A673 (cell line): ENCODE data around the gene APEH. TPM values are rescaled to one million over a fixed set of nuclear protein-coding genes. Genes with fewer than 3 reads are reported as not detected.
A peak's percentile ranks its signal among the peaks of the same experiment; 100 is the strongest.

Experiments
- BruUV-seq: library from RNA; stranded (reverse); fragments of 400-500 nt; replicated peaks from 2 replicates; lab custom pipeline; 2021; lab: Mats Ljungman, UMichigan
- CTCF ChIA-PET: fragments of 300-600 bp; sonication (Branson Sonifier 250); formaldehyde crosslinking; loops from one replicate; lab custom pipeline; 2022; ENCODE audit warnings: antibody characterized with exemption; lab: Charles Lee
- POLR2A ChIA-PET: fragments of 300-600 bp; sonication (Branson Sonifier 250); formaldehyde crosslinking; loops from one replicate; lab custom pipeline; 2022; ENCODE audit warnings: antibody characterized with exemption; ENCODE audit not compliant: low non-redundant PET; lab: Charles Lee
- DNase-seq: peaks from one replicate; pipeline ENCODE4 v3.0.0-alpha.2; 2015; ENCODE audit warnings: low spot score
- H3K27ac ChIP-seq: fragments of 200-600 bp; sonication (generic); 2 replicates; pipeline ENCODE4 v1.5.1; 2016; ENCODE audit warnings: mixed run types, low read depth, mild to moderate bottlenecking, mixed read lengths, antibody characterized with exemption, low read length; ENCODE audit not compliant: poor library complexity, severe bottlenecking
- H3K27me3 ChIP-seq: fragments of 200-600 bp; sonication (generic); replicated peaks from 2 replicates; pipeline ENCODE4 v1.6.1; 2017; ENCODE audit warnings: mixed run types, low read depth, mild to moderate bottlenecking, mixed read lengths, antibody characterized with exemption, low read length; ENCODE audit not compliant: insufficient read depth, poor library complexity
- H3K36me3 ChIP-seq: fragments of 200-600 bp; sonication (generic); 2 replicates; pipeline ENCODE4 v1.6.1; 2016; ENCODE audit warnings: mixed run types, mild to moderate bottlenecking, mixed read lengths, antibody characterized with exemption, low read length; ENCODE audit not compliant: insufficient read depth, poor library complexity, severe bottlenecking
- H3K4me1 ChIP-seq: fragments of 200-600 bp; sonication (generic); 2 replicates; pipeline ENCODE4 v1.6.1; 2017; ENCODE audit warnings: mixed run types, mild to moderate bottlenecking, mixed read lengths, antibody characterized with exemption, low read length; ENCODE audit not compliant: insufficient read depth, poor library complexity, severe bottlenecking
- H3K4me3 ChIP-seq: fragments of 200-600 bp; sonication (generic); 2 replicates; pipeline ENCODE4 v1.5.1; 2016; ENCODE audit warnings: low read depth, mixed run types, mild to moderate bottlenecking, mixed read lengths, low read length; ENCODE audit not compliant: poor library complexity, severe bottlenecking
- H3K9me3 ChIP-seq: fragments of 200-600 bp; sonication (generic); 2 replicates; pipeline ENCODE4 v1.6.1; 2016; ENCODE audit warnings: mixed run types, low read depth, mild to moderate bottlenecking, mixed read lengths, antibody characterized with exemption, low read length; ENCODE audit not compliant: poor library complexity, severe bottlenecking
- EZH2 ChIP-seq: fragments of 200-600 bp; sonication (generic); IDR thresholded peaks from 2 replicates; pipeline ENCODE4 v1.6.1; 2017; ENCODE audit warnings: borderline replicate concordance, low read depth, mild to moderate bottlenecking, mixed read lengths, antibody characterized with exemption, low read length; ENCODE audit not compliant: poor library complexity, severe bottlenecking
- intact Hi-C: fragments of 100-400 bp; cut with micrococcal nuclease; formaldehyde crosslinking; loops from one replicate; pipeline ENCODE4 v1.10.0; 2022; ENCODE audit not compliant: unreplicated experiment
- total RNA-seq: library from RNA; stranded (reverse); gene quantifications from 2 replicates; pipeline ENCODE4 v1.2.3, GENCODE V29; 2021
- TF ChIP-seq, protein P1 (sequence below): fragments of 300-800, 200-600 bp; sonication (generic); conservative IDR thresholded peaks from 2 replicates; pipeline ENCODE4 v1.5.1; 2017; ENCODE audit warnings: low read depth, mild to moderate bottlenecking, antibody characterized with exemption, low read length, moderate library complexity, mixed read lengths

APEH gene
- total RNA-seq, 1 experiment from 2014 or later: 64.9 TPM

- H3K4me1 ChIP-seq: no peaks in the 10 kb centered on the region
- POLR2A ChIA-PET: no interaction called here
- no peaks in the 10 kb centered on the region for H3K27me3 ChIP-seq
- TF ChIP-seq, protein P1, sequence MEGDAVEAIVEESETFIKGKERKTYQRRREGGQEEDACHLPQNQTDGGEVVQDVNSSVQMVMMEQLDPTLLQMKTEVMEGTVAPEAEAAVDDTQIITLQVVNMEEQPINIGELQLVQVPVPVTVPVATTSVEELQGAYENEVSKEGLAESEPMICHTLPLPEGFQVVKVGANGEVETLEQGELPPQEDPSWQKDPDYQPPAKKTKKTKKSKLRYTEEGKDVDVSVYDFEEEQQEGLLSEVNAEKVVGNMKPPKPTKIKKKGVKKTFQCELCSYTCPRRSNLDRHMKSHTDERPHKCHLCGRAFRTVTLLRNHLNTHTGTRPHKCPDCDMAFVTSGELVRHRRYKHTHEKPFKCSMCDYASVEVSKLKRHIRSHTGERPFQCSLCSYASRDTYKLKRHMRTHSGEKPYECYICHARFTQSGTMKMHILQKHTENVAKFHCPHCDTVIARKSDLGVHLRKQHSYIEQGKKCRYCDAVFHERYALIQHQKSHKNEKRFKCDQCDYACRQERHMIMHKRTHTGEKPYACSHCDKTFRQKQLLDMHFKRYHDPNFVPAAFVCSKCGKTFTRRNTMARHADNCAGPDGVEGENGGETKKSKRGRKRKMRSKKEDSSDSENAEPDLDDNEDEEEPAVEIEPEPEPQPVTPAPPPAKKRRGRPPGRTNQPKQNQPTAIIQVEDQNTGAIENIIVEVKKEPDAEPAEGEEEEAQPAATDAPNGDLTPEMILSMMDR: no peak
- no peak for TF ChIP-seq EZH2
- no peaks in the 10 kb centered on the region for H3K9me3 ChIP-seq
- CTCF ChIA-PET: no interaction called here
- H3K4me3 ChIP-seq: no peak overlapping the region
- H3K36me3 ChIP-seq: peaks cover 2% of the 10 kb centered on the region
- intact Hi-C loops: no loop called here
- no peak for DNase-seq
- no peak overlapping the region for H3K27ac ChIP-seq
- BruUV-seq: TSS peak; percentile 43
These were observed 1.8 kb downstream of the APEH start for GRCh38 chr3:49675912-49676311.

DNA sequence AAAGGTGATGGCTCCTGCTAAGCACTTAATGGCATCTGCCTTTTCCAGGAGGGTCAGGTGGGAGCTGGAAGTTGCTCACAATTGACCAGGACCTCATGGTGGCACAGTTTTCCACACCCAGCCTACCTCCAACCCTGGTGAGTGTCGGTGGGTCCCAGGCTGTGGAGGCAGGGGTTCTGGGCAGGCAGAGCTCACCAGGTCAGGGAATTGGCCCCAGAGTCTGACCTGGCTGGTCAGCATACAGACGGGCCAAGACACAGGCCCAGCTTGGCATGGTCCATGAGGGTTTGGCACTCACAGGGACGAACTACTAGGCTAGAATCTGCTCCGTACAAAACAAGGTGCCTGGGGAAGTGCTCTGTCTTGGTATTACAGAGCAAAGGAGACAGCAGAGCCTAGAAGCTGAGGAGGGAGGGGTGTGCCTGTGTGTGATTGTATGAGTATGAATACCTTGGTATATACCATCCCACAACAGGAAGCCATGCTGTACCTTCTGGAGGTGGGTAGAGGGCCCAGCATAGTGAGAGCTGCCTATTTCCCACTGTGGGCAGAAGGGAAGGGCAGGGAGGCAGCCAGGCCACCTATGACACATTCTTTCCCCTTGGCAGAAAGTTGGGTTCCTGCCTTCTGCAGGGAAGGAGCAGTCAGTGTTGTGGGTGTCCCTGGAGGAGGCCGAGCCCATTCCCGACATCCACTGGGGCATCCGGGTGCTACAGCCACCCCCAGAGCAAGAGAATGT is 6.5 kb downstream of the APEH start:
- TF ChIP-seq EZH2: no peak
- TF ChIP-seq, protein P1: no peak
- no TSS peak for BruUV-seq
- H3K27me3 ChIP-seq: no peaks in the 10 kb centered on the region
- ChIA-PET CTCF (no interaction called here), POLR2A (no interaction called here)
- H3K9me3 ChIP-seq: no peaks in the 10 kb centered on the region
- DNase-seq: no peak
- no peak overlapping the region for H3K27ac ChIP-seq
- no peak overlapping the region for H3K4me3 ChIP-seq
- intact Hi-C loops: no loop called here
- H3K4me1 ChIP-seq: no peaks in the 10 kb centered on the region
- H3K36me3 ChIP-seq: peaks cover 2% of the 10 kb centered on the region

DNA sequence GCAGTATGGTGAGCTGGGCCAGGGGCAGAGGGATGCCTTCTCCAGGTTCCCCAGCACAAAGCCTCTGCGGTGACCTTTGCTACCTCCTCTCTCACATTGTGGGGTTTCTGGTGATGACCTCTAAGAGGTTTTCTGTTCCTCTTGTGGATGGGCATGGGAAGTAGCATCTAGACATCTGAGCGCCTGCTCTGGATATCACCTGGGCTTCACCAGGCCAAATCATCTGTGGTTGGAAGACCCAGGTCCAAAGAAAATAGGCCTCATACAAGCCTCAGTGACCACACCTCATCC is 7.0 kb downstream of the APEH start:
- no peak overlapping the region for H3K4me3 ChIP-seq
- no peaks in the 10 kb centered on the region for H3K4me1 ChIP-seq
- H3K27ac ChIP-seq: no peak overlapping the region
- H3K9me3 ChIP-seq: no peaks in the 10 kb centered on the region
- CTCF ChIA-PET: no interaction called here
- no peak for DNase-seq
- intact Hi-C loops: no loop called here
- BruUV-seq: no TSS peak
- peaks cover 1% of the 10 kb centered on the region for H3K36me3 ChIP-seq
- no peaks in the 10 kb centered on the region for H3K27me3 ChIP-seq
- POLR2A ChIA-PET: no interaction called here
- TF ChIP-seq, protein P1: no peak
